Femur (tissue), 1 donor: ENCODE data around the gene ZNF776.
"Not testable (repeated sequence)": the region's sequence is repeated elsewhere in the genome, so short reads cannot be mapped to it uniquely, and the experiment has no call there.

ENCODE experiments used
- DNase-seq: peaks from one replicate; pipeline ENCODE4 v3.0.0-alpha.2; 2017

Gene ZNF776

GRCh38 chr19:57746580-57747471 lies at the start of gene ZNF776:
Gene ZNF776 (plus strand): TSS chr19:57746815. CDS start chr19:57747059, 244 bp downstream.
- DNase-seq = peak; percentile 92

GRCh38 chr19:57701625-57702024 lies 45.0 kb upstream of the ZNF776 start:
- no peak for DNase-seq

- DNase-seq = no peak
These were observed 40.3 kb upstream of the ZNF776 start for GRCh38 chr19:57706346-57706745.

GRCh38 chr19:57708641-57709361 lies 37.8 kb upstream of the ZNF776 start, which contains the start of gene ZNF154:
Gene ZNF154 (minus strand): TSS chr19:57709204. CDS start chr19:57708971, 233 bp downstream.
- DNase-seq = peak; percentile 85

- DNase-seq = no peak
These were observed 37.0 kb upstream of the ZNF776 start for GRCh38 chr19:57709616-57710015.

- DNase-seq = no peak
These were observed 34.4 kb upstream of the ZNF776 start for GRCh38 chr19:57712222-57712621.

- DNase-seq = no peak
These were observed 27.2 kb upstream of the ZNF776 start for GRCh38 chr19:57719424-57719823.

- DNase-seq = no peak
These were observed 26.6 kb upstream of the ZNF776 start for GRCh38 chr19:57719901-57720519.

GRCh38 chr19:57720878-57721277 lies 25.7 kb upstream of the ZNF776 start:
- DNase-seq = no peak

GRCh38 chr19:57738320-57738719 lies 8.3 kb upstream of the ZNF776 start:
- peak; percentile 33 for DNase-seq

- DNase-seq = not testable (repeated sequence)
These were observed 7.8 kb upstream of the ZNF776 start for GRCh38 chr19:57738770-57739169.

- DNase-seq = no peak
These were observed 825 bp downstream of the ZNF776 start for GRCh38 chr19:57747472-57747807.

- no peak for DNase-seq
These were observed 1.4 kb downstream of the ZNF776 start for GRCh38 chr19:57748029-57748428.

GRCh38 chr19:57754091-57754673 lies 7.6 kb downstream of the ZNF776 start:
- no peak for DNase-seq

GRCh38 chr19:57755031-57755430 lies 8.4 kb downstream of the ZNF776 start:
- DNase-seq = no peak

GRCh38 chr19:57757941-57758340 lies 11.3 kb downstream of the ZNF776 start:
- no peak for DNase-seq

- DNase-seq = no peak
These were observed 12.5 kb downstream of the ZNF776 start for GRCh38 chr19:57759096-57759495.

GRCh38 chr19:57769345-57770131 lies 22.9 kb downstream of the ZNF776 start, which contains the start of gene ZNF586:
Gene ZNF586 (plus strand): TSS chr19:57769676. CDS start chr19:57769843, 167 bp downstream.
- peak; percentile 94 for DNase-seq

GRCh38 chr19:57771417-57771816 lies 24.8 kb downstream of the ZNF776 start:
- DNase-seq = no peak

- DNase-seq = no peak
These were observed 26.9 kb downstream of the ZNF776 start for GRCh38 chr19:57773488-57773887.

- DNase-seq = no peak
These were observed 30.2 kb downstream of the ZNF776 start for GRCh38 chr19:57776764-57777296.

GRCh38 chr19:57778336-57778735 lies 31.7 kb downstream of the ZNF776 start:
- no peak for DNase-seq
